ENCODE measurements around the gene SHBG. TPM values are rescaled to one million over a fixed set of nuclear protein-coding genes. Genes with fewer than 3 reads are reported as not detected.

SHBG gene
- total and polyA plus RNA-seq, 10 of the 15 experiments (the other 5 are each of a cell fraction or from before 2014, with no cell fraction given), result not detected

DNA sequence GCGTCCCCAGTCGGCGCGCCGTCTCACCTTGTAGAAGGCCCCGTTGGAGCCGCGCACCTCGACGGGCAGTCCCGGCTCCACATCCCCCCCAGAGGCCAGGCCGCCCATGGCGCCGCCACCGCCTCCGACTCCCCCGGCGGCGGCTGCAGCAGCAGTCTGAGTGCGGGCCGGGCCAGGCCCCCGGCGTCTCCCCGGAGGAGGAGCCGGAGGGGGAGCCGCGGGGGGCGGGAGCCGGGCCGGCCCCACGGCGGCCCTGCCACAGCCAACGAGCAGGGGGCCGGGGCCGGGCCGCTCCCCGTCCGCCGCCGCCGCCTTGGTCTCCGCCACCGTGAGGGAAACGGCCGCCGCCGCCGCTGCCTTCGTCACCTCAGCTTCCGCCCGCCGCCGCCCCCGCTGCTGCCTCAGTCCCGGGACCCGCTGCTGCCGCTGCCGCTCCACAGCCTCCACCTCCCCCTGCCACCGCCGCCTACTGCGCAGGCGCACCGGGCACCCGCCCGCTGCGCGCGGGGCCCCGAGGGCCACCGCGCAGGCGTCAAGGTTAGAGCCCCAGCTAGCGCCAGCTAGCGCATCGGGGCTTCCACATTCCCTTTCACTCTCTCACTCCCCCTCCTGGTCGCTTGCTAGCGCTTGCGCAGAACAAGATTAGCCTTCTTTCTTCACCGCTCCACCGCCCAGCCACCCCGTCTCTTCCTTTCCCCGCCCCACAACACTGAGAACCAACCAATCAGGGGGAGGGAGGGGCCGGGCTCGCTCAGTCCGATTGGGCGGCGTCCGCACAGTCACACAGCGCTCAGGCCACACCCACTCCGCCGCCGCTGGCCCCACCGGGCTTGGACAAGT is 15.3 kb upstream of the SHBG start, which contains the start of gene FXR2 (continued):
- TF ChIP-seq YY1 (IDR thresholded peaks at IDR 0.05; ENCODE audit: low read depth, low read length) (peak; percentile 63), NBN (IDR thresholded peaks at IDR 0.05) (no peak), JUNB (IDR thresholded peaks at IDR 0.05) (no peak), SPI1 (IDR thresholded peaks at IDR 0.05; ENCODE audit: borderline replicate concordance, insufficient read depth, low read depth, low read length) (no peak), CHD2 (IDR thresholded peaks at IDR 0.05; ENCODE audit: borderline replicate concordance, low read depth, low read length) (peak; percentile 51; the same call in 1 of the 2 replicates), CHD4 (IDR thresholded peaks at IDR 0.05) (no peak), SREBF2 (IDR thresholded peaks at IDR 0.05; ENCODE audit: low read length) (no peak), TCF3 (IDR thresholded peaks at IDR 0.05; ENCODE audit: borderline replicate concordance, insufficient read depth, low read depth, low read length) (no peak), DPF2 (IDR thresholded peaks at IDR 0.05) (peak; percentile 90), MTA2 (IDR thresholded peaks at IDR 0.05; ENCODE audit: low read depth) (no peak), NFIC (IDR thresholded peaks at IDR 0.05; ENCODE audit: low read depth, low read length) (no peak), GABPA (IDR thresholded peaks at IDR 0.05; ENCODE audit: low read depth) (no peak), HDGF (IDR thresholded peaks at IDR 0.05) (peak; percentile 99)
- TF ChIP-seq, protein P1, sequence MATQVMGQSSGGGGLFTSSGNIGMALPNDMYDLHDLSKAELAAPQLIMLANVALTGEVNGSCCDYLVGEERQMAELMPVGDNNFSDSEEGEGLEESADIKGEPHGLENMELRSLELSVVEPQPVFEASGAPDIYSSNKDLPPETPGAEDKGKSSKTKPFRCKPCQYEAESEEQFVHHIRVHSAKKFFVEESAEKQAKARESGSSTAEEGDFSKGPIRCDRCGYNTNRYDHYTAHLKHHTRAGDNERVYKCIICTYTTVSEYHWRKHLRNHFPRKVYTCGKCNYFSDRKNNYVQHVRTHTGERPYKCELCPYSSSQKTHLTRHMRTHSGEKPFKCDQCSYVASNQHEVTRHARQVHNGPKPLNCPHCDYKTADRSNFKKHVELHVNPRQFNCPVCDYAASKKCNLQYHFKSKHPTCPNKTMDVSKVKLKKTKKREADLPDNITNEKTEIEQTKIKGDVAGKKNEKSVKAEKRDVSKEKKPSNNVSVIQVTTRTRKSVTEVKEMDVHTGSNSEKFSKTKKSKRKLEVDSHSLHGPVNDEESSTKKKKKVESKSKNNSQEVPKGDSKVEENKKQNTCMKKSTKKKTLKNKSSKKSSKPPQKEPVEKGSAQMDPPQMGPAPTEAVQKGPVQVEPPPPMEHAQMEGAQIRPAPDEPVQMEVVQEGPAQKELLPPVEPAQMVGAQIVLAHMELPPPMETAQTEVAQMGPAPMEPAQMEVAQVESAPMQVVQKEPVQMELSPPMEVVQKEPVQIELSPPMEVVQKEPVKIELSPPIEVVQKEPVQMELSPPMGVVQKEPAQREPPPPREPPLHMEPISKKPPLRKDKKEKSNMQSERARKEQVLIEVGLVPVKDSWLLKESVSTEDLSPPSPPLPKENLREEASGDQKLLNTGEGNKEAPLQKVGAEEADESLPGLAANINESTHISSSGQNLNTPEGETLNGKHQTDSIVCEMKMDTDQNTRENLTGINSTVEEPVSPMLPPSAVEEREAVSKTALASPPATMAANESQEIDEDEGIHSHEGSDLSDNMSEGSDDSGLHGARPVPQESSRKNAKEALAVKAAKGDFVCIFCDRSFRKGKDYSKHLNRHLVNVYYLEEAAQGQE (IDR thresholded peaks at IDR 0.05; ENCODE audit: low read depth, low read length), result no peak
- TF ChIP-seq, protein P2, sequence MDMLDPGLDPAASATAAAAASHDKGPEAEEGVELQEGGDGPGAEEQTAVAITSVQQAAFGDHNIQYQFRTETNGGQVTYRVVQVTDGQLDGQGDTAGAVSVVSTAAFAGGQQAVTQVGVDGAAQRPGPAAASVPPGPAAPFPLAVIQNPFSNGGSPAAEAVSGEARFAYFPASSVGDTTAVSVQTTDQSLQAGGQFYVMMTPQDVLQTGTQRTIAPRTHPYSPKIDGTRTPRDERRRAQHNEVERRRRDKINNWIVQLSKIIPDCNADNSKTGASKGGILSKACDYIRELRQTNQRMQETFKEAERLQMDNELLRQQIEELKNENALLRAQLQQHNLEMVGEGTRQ (IDR thresholded peaks at IDR 0.05; ENCODE audit: borderline replicate concordance, low read depth, low read length), result no peak
- TF ChIP-seq, protein P3, sequence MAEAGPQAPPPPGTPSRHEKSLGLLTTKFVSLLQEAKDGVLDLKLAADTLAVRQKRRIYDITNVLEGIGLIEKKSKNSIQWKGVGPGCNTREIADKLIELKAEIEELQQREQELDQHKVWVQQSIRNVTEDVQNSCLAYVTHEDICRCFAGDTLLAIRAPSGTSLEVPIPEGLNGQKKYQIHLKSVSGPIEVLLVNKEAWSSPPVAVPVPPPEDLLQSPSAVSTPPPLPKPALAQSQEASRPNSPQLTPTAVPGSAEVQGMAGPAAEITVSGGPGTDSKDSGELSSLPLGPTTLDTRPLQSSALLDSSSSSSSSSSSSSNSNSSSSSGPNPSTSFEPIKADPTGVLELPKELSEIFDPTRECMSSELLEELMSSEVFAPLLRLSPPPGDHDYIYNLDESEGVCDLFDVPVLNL (IDR thresholded peaks at IDR 0.05; ENCODE audit: low read depth, low read length), result peak; percentile 44; the same call in 1 of the 2 replicates
- TF ChIP-seq, protein P4, sequence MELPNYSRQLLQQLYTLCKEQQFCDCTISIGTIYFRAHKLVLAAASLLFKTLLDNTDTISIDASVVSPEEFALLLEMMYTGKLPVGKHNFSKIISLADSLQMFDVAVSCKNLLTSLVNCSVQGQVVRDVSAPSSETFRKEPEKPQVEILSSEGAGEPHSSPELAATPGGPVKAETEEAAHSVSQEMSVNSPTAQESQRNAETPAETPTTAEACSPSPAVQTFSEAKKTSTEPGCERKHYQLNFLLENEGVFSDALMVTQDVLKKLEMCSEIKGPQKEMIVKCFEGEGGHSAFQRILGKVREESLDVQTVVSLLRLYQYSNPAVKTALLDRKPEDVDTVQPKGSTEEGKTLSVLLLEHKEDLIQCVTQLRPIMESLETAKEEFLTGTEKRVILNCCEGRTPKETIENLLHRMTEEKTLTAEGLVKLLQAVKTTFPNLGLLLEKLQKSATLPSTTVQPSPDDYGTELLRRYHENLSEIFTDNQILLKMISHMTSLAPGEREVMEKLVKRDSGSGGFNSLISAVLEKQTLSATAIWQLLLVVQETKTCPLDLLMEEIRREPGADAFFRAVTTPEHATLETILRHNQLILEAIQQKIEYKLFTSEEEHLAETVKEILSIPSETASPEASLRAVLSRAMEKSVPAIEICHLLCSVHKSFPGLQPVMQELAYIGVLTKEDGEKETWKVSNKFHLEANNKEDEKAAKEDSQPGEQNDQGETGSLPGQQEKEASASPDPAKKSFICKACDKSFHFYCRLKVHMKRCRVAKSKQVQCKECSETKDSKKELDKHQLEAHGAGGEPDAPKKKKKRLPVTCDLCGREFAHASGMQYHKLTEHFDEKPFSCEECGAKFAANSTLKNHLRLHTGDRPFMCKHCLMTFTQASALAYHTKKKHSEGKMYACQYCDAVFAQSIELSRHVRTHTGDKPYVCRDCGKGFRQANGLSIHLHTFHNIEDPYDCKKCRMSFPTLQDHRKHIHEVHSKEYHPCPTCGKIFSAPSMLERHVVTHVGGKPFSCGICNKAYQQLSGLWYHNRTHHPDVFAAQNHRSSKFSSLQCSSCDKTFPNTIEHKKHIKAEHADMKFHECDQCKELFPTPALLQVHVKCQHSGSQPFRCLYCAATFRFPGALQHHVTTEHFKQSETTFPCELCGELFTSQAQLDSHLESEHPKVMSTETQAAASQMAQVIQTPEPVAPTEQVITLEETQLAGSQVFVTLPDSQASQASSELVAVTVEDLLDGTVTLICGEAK (IDR thresholded peaks at IDR 0.05; ENCODE audit: borderline replicate concordance), result no peak
- TF ChIP-seq, protein P5, sequence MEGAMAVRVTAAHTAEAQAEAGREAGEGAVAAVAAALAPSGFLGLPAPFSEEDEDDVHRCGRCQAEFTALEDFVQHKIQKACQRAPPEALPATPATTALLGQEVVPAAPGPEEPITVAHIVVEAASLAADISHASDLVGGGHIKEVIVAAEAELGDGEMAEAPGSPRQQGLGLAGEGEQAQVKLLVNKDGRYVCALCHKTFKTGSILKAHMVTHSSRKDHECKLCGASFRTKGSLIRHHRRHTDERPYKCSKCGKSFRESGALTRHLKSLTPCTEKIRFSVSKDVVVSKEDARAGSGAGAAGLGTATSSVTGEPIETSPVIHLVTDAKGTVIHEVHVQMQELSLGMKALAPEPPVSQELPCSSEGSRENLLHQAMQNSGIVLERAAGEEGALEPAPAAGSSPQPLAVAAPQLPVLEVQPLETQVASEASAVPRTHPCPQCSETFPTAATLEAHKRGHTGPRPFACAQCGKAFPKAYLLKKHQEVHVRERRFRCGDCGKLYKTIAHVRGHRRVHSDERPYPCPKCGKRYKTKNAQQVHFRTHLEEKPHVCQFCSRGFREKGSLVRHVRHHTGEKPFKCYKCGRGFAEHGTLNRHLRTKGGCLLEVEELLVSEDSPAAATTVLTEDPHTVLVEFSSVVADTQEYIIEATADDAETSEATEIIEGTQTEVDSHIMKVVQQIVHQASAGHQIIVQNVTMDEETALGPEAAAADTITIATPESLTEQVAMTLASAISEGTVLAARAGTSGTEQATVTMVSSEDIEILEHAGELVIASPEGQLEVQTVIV (IDR thresholded peaks at IDR 0.05; ENCODE audit: borderline replicate concordance, partially characterized antibody), result no peak
